Effector CD8-positive, alpha-beta T cell (primary cell): ENCODE data around the gene OXT.
"Not testable (repeated sequence)": the region's sequence is repeated elsewhere in the genome, so short reads cannot be mapped to it uniquely, and the experiment has no call there.

Source experiments
- DNase-seq: peaks from one replicate; lab custom pipeline; 2025; lab: John Stamatoyannopoulos, UW

Gene OXT

GRCh38 chr20:3047486-3048419 is 23.7 kb upstream of the OXT start:
- no peak for DNase-seq

GRCh38 chr20:3051385-3052019 is 19.9 kb upstream of the OXT start:
- no peak for DNase-seq

DNA sequence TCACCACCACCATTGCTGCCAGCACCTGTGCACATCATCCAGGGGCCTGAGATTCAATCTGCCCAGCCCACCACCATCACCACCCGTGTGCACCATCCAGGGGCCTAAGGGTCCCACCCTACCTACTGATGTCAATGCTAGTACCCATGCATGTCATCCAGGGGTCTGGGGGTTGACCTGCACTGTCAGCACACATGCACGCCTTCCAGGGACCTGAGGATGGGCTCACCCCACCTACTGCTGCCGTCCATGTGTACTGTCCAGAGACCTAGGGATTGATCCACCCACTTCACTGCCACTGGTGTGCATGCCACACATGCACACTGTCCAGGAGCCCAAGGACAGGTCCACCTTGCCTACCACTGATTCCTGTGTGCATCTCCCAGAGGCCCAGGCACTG is 11.9 kb upstream of the OXT start:
- DNase-seq: no peak

DNA sequence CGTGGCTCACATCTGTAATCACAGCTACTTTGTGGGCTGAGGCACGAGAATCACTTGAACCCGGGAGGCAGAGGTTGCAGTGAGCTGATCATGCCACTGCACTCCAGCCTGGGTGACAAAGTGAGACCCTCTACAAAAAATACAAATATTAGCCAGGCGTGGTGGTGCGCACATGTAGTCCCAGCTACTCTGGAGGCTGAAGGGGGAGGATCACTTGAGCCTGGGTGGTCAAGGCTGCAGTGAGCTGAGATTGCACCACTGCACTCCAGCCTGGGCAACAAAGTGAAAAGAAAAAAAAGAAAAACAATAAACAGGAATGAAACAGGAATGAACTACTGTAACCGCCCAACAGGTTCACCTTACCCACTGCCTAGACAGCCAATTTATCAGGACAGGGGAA is 7.3 kb upstream of the OXT start:
- not testable (repeated sequence) for DNase-seq

DNA sequence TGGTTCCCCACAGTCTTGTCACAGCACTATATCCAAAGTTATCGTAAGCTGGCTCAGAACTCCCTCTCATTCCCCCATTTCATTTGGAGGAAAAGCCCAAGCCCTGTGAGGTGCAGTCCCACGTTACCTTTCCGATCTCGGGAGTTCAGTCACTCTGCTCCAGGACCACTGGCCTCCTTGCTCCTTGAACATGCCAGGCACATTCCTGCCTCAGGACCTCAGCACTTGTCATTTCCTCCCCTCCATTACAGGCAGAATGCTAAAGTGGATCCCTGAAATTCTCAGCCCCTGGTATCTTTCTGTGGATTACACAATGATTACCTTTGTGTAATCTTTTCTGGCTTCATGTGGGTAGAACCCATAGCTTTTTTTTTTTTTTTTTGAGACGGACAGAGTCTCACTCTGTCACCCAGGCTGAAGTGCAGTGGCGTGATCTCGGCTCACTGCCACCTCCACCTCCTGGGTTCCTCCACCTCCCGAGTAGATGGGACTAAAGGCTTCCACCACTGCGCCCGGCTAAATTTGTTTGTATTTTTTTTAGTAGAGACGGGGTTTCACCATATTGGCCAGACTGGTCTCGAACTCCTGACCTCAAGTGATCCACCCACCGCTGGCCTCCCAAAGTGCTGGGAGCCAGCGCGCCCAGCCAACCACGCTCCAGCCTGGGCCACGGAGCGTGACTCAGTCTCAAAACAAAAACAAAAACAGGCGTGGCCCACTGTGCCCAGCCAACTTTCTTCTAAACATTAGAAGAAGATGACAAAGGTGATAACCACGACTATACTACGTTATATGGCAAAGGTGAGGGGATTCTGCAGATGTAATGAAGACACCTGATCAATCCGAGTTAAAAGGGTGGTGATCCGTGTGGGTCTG is 4.0 kb upstream of the OXT start:
- no peak for DNase-seq

GRCh38 chr20:3068075-3068474 is 3.3 kb upstream of the OXT start:
- DNase-seq: no peak

DNA sequence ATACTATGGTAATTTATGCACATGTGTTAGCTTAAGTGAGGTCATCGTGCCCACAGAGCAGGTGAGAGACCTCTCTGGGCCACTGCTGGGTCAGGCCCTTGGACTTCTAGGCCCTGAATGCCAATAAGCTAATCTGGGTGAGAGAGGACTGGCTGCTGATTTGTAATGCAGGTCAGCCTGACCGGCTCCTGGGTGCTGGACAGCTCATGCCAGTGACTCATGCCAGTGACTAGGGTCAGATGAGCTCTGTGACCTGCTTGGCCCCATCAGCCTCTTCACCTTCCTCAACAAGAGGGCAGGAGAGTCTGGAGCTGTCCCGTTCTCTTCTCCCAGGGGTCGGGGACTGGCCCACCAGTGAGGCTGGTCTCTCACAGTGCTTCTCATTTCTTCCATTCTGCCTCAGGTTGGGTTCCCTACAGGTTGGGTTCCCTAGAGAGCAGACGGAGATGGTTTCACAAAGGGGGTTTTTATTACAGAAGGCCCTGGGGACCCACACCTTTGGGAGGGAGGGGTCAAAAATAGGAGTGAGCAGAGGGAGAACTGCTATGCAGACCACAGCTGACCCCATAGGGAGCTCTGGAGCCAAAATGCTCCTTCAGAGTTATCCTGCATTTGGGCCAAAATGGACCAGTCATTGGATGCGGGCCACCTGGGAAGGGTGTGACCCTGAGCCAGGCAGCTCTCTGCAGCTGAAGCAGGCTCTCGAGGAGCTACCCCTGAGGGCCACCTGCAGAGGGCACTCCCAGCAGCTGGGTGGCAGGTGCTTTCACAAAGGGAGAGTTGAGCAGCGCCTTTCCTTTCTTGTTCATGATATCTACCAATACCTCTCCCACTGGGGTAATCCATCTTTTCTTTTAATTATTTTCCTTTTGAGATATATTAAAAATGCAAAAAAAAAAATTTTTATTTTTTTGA is 2.2 kb upstream of the OXT start:
- no peak for DNase-seq

DNA sequence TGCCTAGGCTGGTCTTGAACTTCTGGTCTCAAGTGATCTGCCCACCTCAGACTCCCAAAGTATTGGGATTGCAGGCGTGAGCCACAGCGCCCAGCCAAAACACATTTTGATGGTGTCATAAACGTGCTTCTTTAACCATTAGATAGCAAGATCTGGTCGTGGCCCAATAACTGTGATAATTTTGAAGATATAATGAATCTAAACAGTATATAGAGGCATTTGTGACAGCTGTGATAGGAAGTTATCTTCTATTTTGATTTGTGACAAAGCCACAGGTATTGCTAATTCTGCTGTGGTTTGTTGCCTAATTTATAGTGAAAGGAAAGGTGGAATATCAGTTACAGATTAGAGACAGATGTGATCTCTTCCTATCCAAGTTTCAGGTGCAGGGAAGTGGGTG is 695 bp upstream of the OXT start:
- no peak for DNase-seq

GRCh38 chr20:3071266-3071609 is 182 bp upstream of the OXT start:
- no peak for DNase-seq

DNA sequence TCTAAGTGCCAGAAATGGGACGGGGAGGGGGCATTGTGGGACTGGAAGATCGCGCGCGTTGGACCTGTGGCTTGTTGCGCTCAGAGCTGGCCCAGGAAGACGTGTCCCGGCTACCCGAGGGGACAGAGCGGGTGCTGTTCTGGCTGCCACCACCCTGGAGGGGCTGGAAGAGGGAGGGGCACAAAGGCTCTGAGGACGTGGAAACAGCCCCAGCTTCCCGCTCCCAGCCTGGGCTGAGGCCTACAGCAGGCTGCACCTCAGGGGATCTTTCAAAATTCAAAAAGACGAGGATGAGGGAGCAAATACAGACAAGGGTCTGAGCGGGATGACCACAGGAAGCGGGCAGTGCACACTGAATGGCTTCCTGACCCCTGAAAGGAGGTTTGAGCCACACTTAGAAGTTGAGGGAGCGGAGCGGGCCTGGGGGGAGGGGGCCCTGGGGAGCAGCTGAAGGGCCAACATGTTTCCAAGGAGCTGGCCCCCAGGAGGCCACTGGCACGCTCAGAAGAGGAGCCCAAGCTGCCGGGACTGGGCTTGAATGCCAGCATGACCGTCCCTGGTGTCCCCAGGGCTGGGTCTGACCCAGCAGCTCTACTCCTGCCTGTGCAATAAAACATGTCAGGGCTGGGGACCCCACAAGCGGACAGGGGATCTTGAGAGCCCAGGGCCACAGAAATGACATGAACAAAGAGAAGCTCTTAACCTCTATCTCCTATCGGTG is 1.3 kb downstream of the OXT start:
- no peak for DNase-seq

GRCh38 chr20:3073251-3073643 is 1.8 kb downstream of the OXT start:
- DNase-seq: not testable (repeated sequence)

DNA sequence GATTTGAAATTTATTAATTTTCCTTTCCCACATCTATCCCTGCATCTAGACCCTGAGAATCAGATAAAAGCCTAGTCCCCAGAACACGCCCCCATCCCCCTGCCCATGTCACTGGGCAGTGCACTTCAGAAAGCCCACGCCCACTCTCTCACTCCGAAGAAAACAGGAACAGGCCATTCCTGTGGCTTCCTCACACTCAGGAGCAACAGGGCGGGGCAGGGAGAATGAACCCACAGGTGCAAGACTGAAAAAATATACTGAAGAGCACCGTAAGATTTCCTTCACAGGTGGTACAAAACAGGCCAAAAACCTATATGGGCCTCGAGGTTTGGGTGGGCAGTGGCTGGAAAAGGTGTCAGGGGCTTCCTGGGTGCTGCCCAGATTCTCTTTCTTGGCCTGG is 3.4 kb downstream of the OXT start:
- DNase-seq: no peak

DNA sequence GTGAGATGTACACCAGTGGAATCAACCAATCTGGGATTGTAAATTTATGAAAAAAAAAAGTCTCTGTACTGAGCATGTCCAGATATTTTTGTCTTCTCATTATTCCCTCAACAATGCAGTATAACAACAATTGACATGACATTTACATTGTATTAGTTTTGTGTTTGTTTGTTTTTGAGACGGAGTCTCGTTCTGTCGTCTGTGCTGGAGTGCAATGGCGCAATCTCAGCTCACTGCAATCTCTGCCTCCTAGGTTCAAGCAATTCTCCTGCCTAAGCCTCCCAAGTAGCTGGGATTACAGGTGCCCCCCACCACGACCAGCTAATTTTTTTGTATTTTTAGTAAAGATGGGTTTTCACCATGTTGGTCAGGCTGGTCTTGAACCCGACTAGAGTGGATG is 3.9 kb downstream of the OXT start:
- DNase-seq: not testable (repeated sequence)

DNA sequence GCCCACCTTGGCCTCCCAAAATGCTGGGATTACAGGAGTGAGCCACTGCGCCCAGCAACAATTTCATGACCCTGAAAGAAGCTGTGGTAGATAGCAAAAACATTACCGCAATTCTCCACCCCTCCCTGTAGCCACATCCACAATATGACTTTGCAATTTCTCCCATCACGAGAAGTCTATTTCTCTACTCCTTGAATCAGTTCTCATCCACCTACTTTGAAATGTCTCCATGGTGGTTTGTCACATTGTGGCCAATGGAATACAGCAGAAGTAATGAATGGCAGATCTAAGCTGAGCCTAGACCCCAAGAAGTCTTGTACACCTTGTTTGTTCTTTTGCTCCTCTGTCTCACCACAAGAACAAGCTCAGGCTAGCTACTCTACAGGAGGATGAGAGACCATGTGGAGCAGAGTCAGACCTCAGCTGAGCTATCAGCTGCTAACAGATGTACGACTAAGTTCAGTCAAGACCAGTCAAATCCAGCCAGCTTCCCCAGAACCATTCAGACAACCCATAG is 6.3 kb downstream of the OXT start:
- DNase-seq: no peak

- DNase-seq: no peak
Observed at GRCh38 chr20:3080939-3081388, 9.5 kb downstream of the OXT start.

GRCh38 chr20:3081641-3082040 is 10.2 kb downstream of the OXT start:
- no peak for DNase-seq

- DNase-seq: no peak
Observed at GRCh38 chr20:3082306-3082951, 11.0 kb downstream of the OXT start.

DNA sequence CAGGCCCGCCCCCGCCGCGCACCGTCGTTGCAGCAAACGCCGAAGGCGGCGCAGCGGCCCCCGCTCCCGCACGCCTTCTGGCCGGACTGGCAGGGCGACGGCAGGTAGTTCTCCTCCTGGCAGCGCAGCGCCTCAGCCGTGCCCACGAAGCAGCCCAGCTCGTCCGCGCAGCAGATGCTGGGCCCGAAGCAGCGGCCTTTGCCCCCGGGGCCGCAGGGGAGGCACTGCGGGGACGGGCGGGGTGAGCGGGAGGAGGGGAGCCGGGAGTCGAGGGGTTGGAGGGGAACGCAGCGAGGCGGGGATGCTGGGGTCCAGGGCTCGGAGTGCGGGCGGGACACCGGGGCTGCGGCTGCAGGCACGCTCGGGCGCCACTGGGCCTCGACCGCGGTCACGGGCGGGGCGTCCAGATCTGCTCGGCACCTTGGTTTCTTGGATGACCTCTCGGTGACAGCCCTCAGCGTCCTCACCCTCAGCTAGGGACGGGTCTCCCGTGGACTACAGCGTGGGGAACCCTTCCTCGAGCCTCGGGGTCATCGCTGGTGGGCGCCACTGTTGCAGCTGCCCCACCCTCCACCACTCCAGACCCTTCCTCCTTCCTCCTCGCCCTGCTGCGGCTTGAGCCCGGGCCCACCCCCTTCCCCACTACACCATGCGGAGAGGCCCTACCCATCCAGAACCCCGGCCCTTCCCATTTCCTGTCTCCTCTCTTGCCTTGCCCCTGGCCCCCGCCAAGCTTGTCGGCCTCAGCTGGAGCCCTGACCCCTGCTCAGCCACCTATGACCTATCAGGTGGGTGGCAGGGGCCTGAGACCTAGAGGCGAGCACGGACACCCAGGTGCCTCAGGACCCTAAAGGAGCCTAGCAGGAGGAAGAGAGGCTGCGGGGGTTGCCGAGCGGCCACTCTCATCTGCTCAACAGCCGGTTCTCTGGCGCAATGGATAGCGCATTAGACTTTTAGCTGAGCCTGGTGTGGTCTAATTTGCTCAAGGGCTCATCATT is 11.8 kb downstream of the OXT start:
- DNase-seq: no peak
